HCT116 (cell line): Measurements from ENCODE around the gene TARBP2.

ENCODE experiments used
- ATF3 ChIP-seq: IDR thresholded peaks from 2 replicates; pipeline ENCODE4 v1.6.1; 2012
- CTCF ChIP-seq, 3 experiments: fragments of 200-600 bp in 1 of 3; sonication (generic) in 1 of 3; IDR thresholded peaks in 2 of 3; conservative IDR thresholded peaks in 1 of 3; 2 replicates each; pipeline ENCODE4 v1.5.1; 2012 to 2017; ENCODE audit warnings: low read depth in 2 of 3, low read length in 2 of 3, antibody characterized with exemption in 1 of 3, borderline replicate concordance in 1 of 3, control low read depth in 1 of 3, mild to moderate bottlenecking in 1 of 3, mixed read lengths in 1 of 3, mixed run types in 1 of 3, moderate library complexity in 1 of 3; ENCODE audit not compliant: insufficient read depth in 1 of 3
- EZH2 ChIP-seq: fragments of 200-600 bp; sonication (generic); IDR thresholded peaks from 2 replicates; pipeline ENCODE4 v1.6.1; 2017; ENCODE audit warnings: antibody characterized with exemption, mixed run types
- EZH2phosphoT487 ChIP-seq: fragments of 200-600 bp; IDR thresholded peaks from 2 replicates; pipeline ENCODE4 v1.6.1; 2018; ENCODE audit warnings: antibody characterized with exemption, borderline replicate concordance
- POLR2A ChIP-seq: IDR thresholded peaks from 2 replicates; pipeline ENCODE4 v1.7.0; 2011; ENCODE audit warnings: borderline replicate concordance; ENCODE audit not compliant: insufficient read depth, insufficient read length; ENCODE audit errors: extremely low read depth
- POLR2AphosphoS5 ChIP-seq: IDR thresholded peaks from 2 replicates; pipeline ENCODE4 v1.6.1; 2011; ENCODE audit warnings: mild to moderate bottlenecking, low read depth, low read length, moderate library complexity
- REST ChIP-seq: IDR thresholded peaks from 2 replicates; pipeline ENCODE4 v1.6.1; 2012; ENCODE audit warnings: low read depth
- SIN3A ChIP-seq: IDR thresholded peaks from 2 replicates; pipeline ENCODE4 v1.6.1; 2012; ENCODE audit warnings: low read depth
- SP1 ChIP-seq: IDR thresholded peaks from 2 replicates; pipeline ENCODE4 v1.6.1; 2012; ENCODE audit warnings: low read depth
- TCF7L2 ChIP-seq: IDR thresholded peaks from 2 replicates; pipeline ENCODE4 v1.7.0; 2011; ENCODE audit warnings: borderline replicate concordance, inconsistent platforms; ENCODE audit not compliant: insufficient read depth, insufficient read length; ENCODE audit errors: extremely low read depth
- YY1 ChIP-seq: IDR thresholded peaks from 2 replicates; pipeline ENCODE4 v1.6.1; 2011; ENCODE audit warnings: low read length, low read depth, moderate library complexity, mild to moderate bottlenecking; ENCODE audit not compliant: insufficient replicate concordance; ENCODE audit errors: extremely low read depth

- TF ChIP-seq SIN3A (no peak), REST (no peak), CTCF (IDR thresholded peaks at IDR 0.05 in 2 of 3, conservative IDR thresholded peaks at IDR 0.05 in 1 of 3; ENCODE audit: borderline replicate concordance in 1 of 3, insufficient read depth in 1 of 3, low read depth in 2 of 3, low read length in 2 of 3) (no peak), SP1 (no peak), POLR2A (no peak), ATF3 (no peak), EZH2 (no peak), POLR2AphosphoS5 (no peak), TCF7L2 (no peak), YY1 (no peak), EZH2phosphoT487 (no peak)
Observed at GRCh38 chr12:53530061-53530460, 29.0 kb downstream of the TARBP2 start.
